Endothelial cell of umbilical vein (primary cell): Measurements from ENCODE around the gene B3GAT1. TPM values are rescaled to one million over a fixed set of nuclear protein-coding genes. Genes with fewer than 3 reads are reported as not detected.

Experiments
- BruUV-seq: library from RNA; stranded (reverse); fragments of 400-500 nt; replicated peaks from 2 replicates; lab custom pipeline; 2021; lab: Mats Ljungman, UMichigan
- CTCF ChIA-PET: fragments of 300-600, 350-600 bp; sonication (Branson Sonifier 250); formaldehyde crosslinking; loops from one replicate; lab custom pipeline; 2021; ENCODE audit warnings: antibody characterized with exemption, inconsistent platforms; lab: Charles Lee
- POLR2A ChIA-PET: fragments of 300-600, 350-600 bp; sonication (Branson Sonifier 250); formaldehyde crosslinking; loops from one replicate; lab custom pipeline; 2021; ENCODE audit warnings: antibody characterized with exemption, inconsistent platforms; lab: Charles Lee
- DNase-seq: peaks from one replicate; pipeline ENCODE4 v3.0.0-alpha.2; 2011; ENCODE audit warnings: low read depth, low spot score
- FAIRE-seq: peaks from 2 replicates; lab custom pipeline; 2011; peaks lifted over from hg19 to GRCh38; lab: Jason Lieb, UNC
- H2AFZ ChIP-seq: 2 replicates; pipeline ENCODE4 v1.6.0; 2012; ENCODE audit warnings: low read depth, low read length, control low read depth, inconsistent platforms
- H3K27ac ChIP-seq: 2 replicates; pipeline ENCODE4 v1.5.1; 2011; ENCODE audit warnings: low read depth, mild to moderate bottlenecking, control low read depth, low read length, moderate library complexity; ENCODE audit not compliant: insufficient read depth
- H3K27me3 ChIP-seq, 2 experiments: 2 replicates each; pipeline versions ENCODE4 v1.6.0 to v1.6.1; 2011; ENCODE audit warnings: low read length in 2 of 2, mixed read lengths in 1 of 2; ENCODE audit not compliant: control insufficient read depth in 2 of 2, insufficient read depth in 2 of 2
- H3K36me3 ChIP-seq, 2 experiments: 2 replicates in 1 of 2; 3 replicates in 1 of 2; pipeline ENCODE4 v1.5.1; 2011; ENCODE audit warnings: low read length in 2 of 2, mild to moderate bottlenecking in 1 of 2, moderate library complexity in 1 of 2; ENCODE audit not compliant: control insufficient read depth in 2 of 2, insufficient read depth in 2 of 2; ENCODE audit errors: extremely low read depth in 1 of 2
- H3K4me1 ChIP-seq: 3 replicates; pipeline ENCODE4 v1.5.1; 2011; ENCODE audit warnings: mild to moderate bottlenecking, low read length; ENCODE audit not compliant: control insufficient read depth, insufficient read depth; ENCODE audit errors: extremely low read depth
- H3K4me2 ChIP-seq: 2 replicates; pipeline ENCODE4 v1.6.1; 2011; ENCODE audit warnings: low read length, control low read depth, mixed read lengths; ENCODE audit not compliant: insufficient read depth
- H3K4me3 ChIP-seq, 3 experiments: fragments of 200-600 bp in 1 of 3; sonication (generic), shearing (Covaris generic) in 1 of 3; replicated peaks in 1 of 3; 2 replicates each; pipeline ENCODE4 v1.5.1; 2011 to 2016; ENCODE audit warnings: control low read depth in 3 of 3, low read length in 3 of 3, mild to moderate bottlenecking in 2 of 3, inconsistent platforms in 1 of 3, low read depth in 1 of 3, moderate library complexity in 1 of 3; ENCODE audit not compliant: insufficient read depth in 1 of 3
- H3K79me2 ChIP-seq: 2 replicates; pipeline ENCODE4 v1.6.0; 2012; ENCODE audit warnings: low read length, inconsistent platforms; ENCODE audit not compliant: control insufficient read depth, insufficient read depth
- H3K9ac ChIP-seq: replicated peaks from 2 replicates; pipeline ENCODE3; 2011; ENCODE audit warnings: low read length, control low read depth; ENCODE audit not compliant: insufficient read depth; ENCODE audit errors: extremely low read depth
- H3K9me1 ChIP-seq: replicated peaks from 3 replicates; pipeline ENCODE4 v1.6.0; 2011; ENCODE audit warnings: mild to moderate bottlenecking, low read length; ENCODE audit not compliant: control insufficient read depth, insufficient read depth; ENCODE audit errors: extremely low read depth
- H3K9me3 ChIP-seq: replicated peaks from 2 replicates; pipeline ENCODE4 v1.5.1; 2012; ENCODE audit warnings: low read length, inconsistent platforms; ENCODE audit not compliant: control insufficient read depth, insufficient read depth
- H4K20me1 ChIP-seq: replicated peaks from 2 replicates; pipeline ENCODE3; 2011; ENCODE audit warnings: mild to moderate bottlenecking, low read length; ENCODE audit not compliant: control insufficient read depth, insufficient read depth; ENCODE audit errors: extremely low read depth
- CTCF ChIP-seq, 2 donors: IDR thresholded peaks; 1 replicate in 1 of 2; 2 replicates in 1 of 2; pipeline ENCODE4 v1.5.1; 2011; ENCODE audit warnings: low read length in 2 of 2, mild to moderate bottlenecking in 2 of 2, moderate library complexity in 2 of 2, control low read depth in 1 of 2, inconsistent platforms in 1 of 2, low read depth in 1 of 2; ENCODE audit not compliant: insufficient read depth in 1 of 2; ENCODE audit errors: extremely low read depth in 1 of 2
- EZH2 ChIP-seq: IDR thresholded peaks from 2 replicates; pipeline ENCODE4 v1.6.1; 2012; ENCODE audit warnings: borderline replicate concordance, low read depth, mild to moderate bottlenecking, moderate library complexity, low read length, inconsistent platforms; ENCODE audit not compliant: severe bottlenecking
- FOS ChIP-seq: IDR thresholded peaks from 2 replicates; pipeline ENCODE4 v1.6.1; 2011; ENCODE audit warnings: mild to moderate bottlenecking, low read length, moderate library complexity, borderline replicate concordance; ENCODE audit not compliant: insufficient read depth
- GATA2 ChIP-seq: IDR thresholded peaks from 2 replicates; pipeline ENCODE4 v1.7.0; 2011; ENCODE audit warnings: low read depth, mild to moderate bottlenecking, moderate library complexity, mixed read lengths, low read length; ENCODE audit not compliant: insufficient read length, insufficient read depth
- JUN ChIP-seq: IDR thresholded peaks from 2 replicates; pipeline ENCODE4 v1.6.1; 2011; ENCODE audit warnings: borderline replicate concordance, low read depth; ENCODE audit not compliant: insufficient read length, insufficient read depth
- MAX ChIP-seq: IDR thresholded peaks from 2 replicates; pipeline ENCODE4 v1.6.1; 2011; ENCODE audit not compliant: insufficient read depth, insufficient read length
- MYC ChIP-seq: IDR thresholded peaks from one replicate; pipeline ENCODE4 v1.6.1; 2011; ENCODE audit warnings: mild to moderate bottlenecking, low read depth, low read length
- POLR2A ChIP-seq: IDR thresholded peaks from 2 replicates; pipeline ENCODE4 v1.6.1; 2012; ENCODE audit warnings: low read depth, mild to moderate bottlenecking, control low read depth, low read length
- POLR2AphosphoS5 ChIP-seq: IDR thresholded peaks from 2 replicates; pipeline ENCODE4 v1.6.1; 2012; ENCODE audit warnings: low read depth, mild to moderate bottlenecking, control low read depth, low read length, moderate library complexity; ENCODE audit not compliant: insufficient read depth
- dilution Hi-C: fragments of 300-500 bp; cut with MboI; formaldehyde crosslinking; loops from one replicate; pipeline ENCODE4 v1.15.0; 2019; ENCODE audit warnings: low sequenced_read_pairs; ENCODE audit not compliant: extremely low pct_ligation_motif_present
- intact Hi-C: fragments of 100-400 bp; cut with micrococcal nuclease; formaldehyde crosslinking; loops from one replicate; pipeline ENCODE4 v1.10.0; 2022
- polyA plus RNA-seq, 4 experiments: library from polyadenylated mRNA; depleted of rRNA in 3 of 4; stranded (reverse) in 3 of 4; unstranded in 1 of 4; fragments of >200 nt; gene quantifications; 2 replicates each; pipeline versions ENCODE4 v1.2.1 to v1.2.3, GENCODE V29; 2011 to 2012; ENCODE audit warnings: missing spikeins in 1 of 4
- total RNA-seq: library from RNA; stranded (reverse); gene quantifications from 2 replicates; pipeline ENCODE4 v1.2.3, GENCODE V29; 2021

The B3GAT1 gene
- total and polyA plus RNA-seq, 2 donors (not counting 3 experiments of a cell fraction or from before 2014, with no cell fraction given): 0.01 TPM; not detected in 1

- H3K9ac ChIP-seq: no peak overlapping the region
- no peak for FAIRE-seq
- no peak for DNase-seq
- BruUV-seq: no TSS peak
- H3K9me3 ChIP-seq: peaks cover 2% of the 10 kb centered on the region
- H3K4me3 ChIP-seq: no peak overlapping the region
- intact Hi-C loops: no loop called here
- no peaks in the 10 kb centered on the region for H3K4me1 ChIP-seq
- no peaks in the 10 kb centered on the region for H3K9me1 ChIP-seq
- TF ChIP-seq MYC (no peak), CTCF (IDR thresholded peaks at IDR 0.05; ENCODE audit: extremely low read depth in 1 of 2, insufficient read depth in 1 of 2, low read depth in 1 of 2, low read length in 2 of 2) (no peak), JUN (no peak), POLR2AphosphoS5 (no peak), FOS (no peak), EZH2 (no peak), MAX (no peak), GATA2 (no peak), POLR2A (no peak)
- dilution Hi-C loops: no loop called here
- H3K36me3 ChIP-seq: no peaks in the 10 kb centered on the region
- ChIA-PET CTCF (no interaction called here), POLR2A (no interaction called here)
- H3K79me2 ChIP-seq: no peaks in the 10 kb centered on the region
- no peaks in the 10 kb centered on the region for H3K27me3 ChIP-seq
- no peaks in the 10 kb centered on the region for H4K20me1 ChIP-seq
- H3K27ac ChIP-seq: no peak overlapping the region
- H3K4me2 ChIP-seq: no peak overlapping the region
- no peak overlapping the region for H2AFZ ChIP-seq
Measured at GRCh38 chr11:134450186-134450585, 38.1 kb upstream of the B3GAT1 start.
